ENCODE data around the gene APEH.

- TF ChIP-seq CTCF (IDR thresholded peaks at IDR 0.05; ENCODE audit: insufficient read depth, low read depth, low read length) (no peak), EZH2 (IDR thresholded peaks at IDR 0.05; ENCODE audit: insufficient read depth, low read length) (no peak)
Measured at GRCh38 chr3:49629451-49629850, 44.7 kb upstream of the APEH start.

Measured in astrocyte (in vitro differentiated cells and primary cell).